HepG2 (cell line): Measurements from ENCODE around the gene RHOT1. TPM values are rescaled to one million over a fixed set of nuclear protein-coding genes. Genes with fewer than 3 reads are reported as not detected.

Source experiments
- ATAC-seq: fragments of 200-7000 bp; cut with Tn5 transposase; 3 replicates; pipeline ENCODE4 v1.9.1; 2020; ENCODE audit warnings: mild to moderate bottlenecking, moderate library complexity
- BruUV-seq: library from RNA; stranded (reverse); fragments of 400-500 nt; replicated peaks from 2 replicates; lab custom pipeline; 2021; lab: Mats Ljungman, UMichigan
- CTCF ChIA-PET: fragments of 300-600 bp; formaldehyde crosslinking; extraction: SDS; loops from one replicate; lab custom pipeline; 2021; ENCODE audit warnings: low total read pairs, inconsistent platforms, low intra/inter-chr PET ratio; lab: Yijun Ruan, JAX
- POLR2A ChIA-PET: fragments of 350-600 bp; sonication (Branson Sonifier 250); formaldehyde crosslinking; loops from one replicate; lab custom pipeline; 2020; ENCODE audit warnings: antibody characterized with exemption, inconsistent platforms; lab: Yijun Ruan, JAX
- DNase-seq: peaks from one replicate; pipeline ENCODE4 v3.0.0-alpha.2; 2015; ENCODE audit warnings: low spot score
- FAIRE-seq: peaks from 3 replicates; lab custom pipeline; 2011; peaks lifted over from hg19 to GRCh38; lab: Jason Lieb, UNC
- H2AFZ ChIP-seq: one replicate; pipeline ENCODE4 v1.6.1; 2011; ENCODE audit warnings: low read length, inconsistent platforms
- H3K27ac ChIP-seq: fragments of 300-600 bp; 3 replicates; pipeline ENCODE4 v1.8.0; 2011; ENCODE audit warnings: mixed run types, mild to moderate bottlenecking, mixed read lengths, low read length, inconsistent platforms; ENCODE audit not compliant: insufficient read depth; ENCODE audit errors: extremely low read length
- H3K27me3 ChIP-seq, 2 experiments: fragments of 200-600 bp in 1 of 2; 2 replicates in 1 of 2; 3 replicates in 1 of 2; pipeline versions ENCODE4 v1.6.0 to v1.8.0; 2011; ENCODE audit warnings: low read length in 2 of 2, mild to moderate bottlenecking in 2 of 2, moderate library complexity in 2 of 2, inconsistent platforms in 1 of 2; ENCODE audit not compliant: insufficient read depth in 2 of 2, control insufficient read depth in 1 of 2
- H3K36me3 ChIP-seq, 2 experiments: fragments of 200-600 bp in 1 of 2; replicated peaks in 1 of 2; 2 replicates in 1 of 2; 3 replicates in 1 of 2; pipeline versions ENCODE4 v1.5.1 to v1.8.0; 2011; ENCODE audit warnings: low read length in 2 of 2, inconsistent platforms in 1 of 2; ENCODE audit not compliant: insufficient read depth in 2 of 2, control insufficient read depth in 1 of 2
- H3K4me1 ChIP-seq: 2 replicates; pipeline ENCODE4 v1.5.1; 2012; ENCODE audit warnings: low read length, inconsistent platforms; ENCODE audit not compliant: insufficient read depth
- H3K4me2 ChIP-seq: 2 replicates; pipeline ENCODE4 v1.6.0; 2011; ENCODE audit warnings: low read depth, low read length, inconsistent platforms
- H3K4me3 ChIP-seq, 3 experiments: fragments of 200-600 bp in 1 of 3; sonication (generic), shearing (Covaris generic) in 1 of 3; replicated peaks in 1 of 3; 2 replicates each; pipeline ENCODE4 v1.5.1; 2011 to 2016; ENCODE audit warnings: low read length in 3 of 3, inconsistent platforms in 2 of 3, low read depth in 2 of 3, mild to moderate bottlenecking in 2 of 3, control low read depth in 1 of 3, mixed read lengths in 1 of 3; ENCODE audit not compliant: insufficient read depth in 1 of 3
- H3K79me2 ChIP-seq: one replicate; pipeline ENCODE4 v1.6.1; 2011; ENCODE audit warnings: low read length, inconsistent platforms; ENCODE audit not compliant: insufficient read depth
- H3K9ac ChIP-seq: 2 replicates; pipeline ENCODE4 v1.6.0; 2011; ENCODE audit warnings: mild to moderate bottlenecking, low read depth, low read length, inconsistent platforms; ENCODE audit not compliant: insufficient read depth
- H3K9me3 ChIP-seq: 2 replicates; pipeline ENCODE4 v1.5.1; 2012; ENCODE audit warnings: mild to moderate bottlenecking, low read length
- H4K20me1 ChIP-seq: 2 replicates; pipeline ENCODE4 v1.6.0; 2011; ENCODE audit warnings: inconsistent platforms, mild to moderate bottlenecking, low read length, moderate library complexity; ENCODE audit not compliant: insufficient read depth
- BHLHE40 ChIP-seq: IDR thresholded peaks from 2 replicates; pipeline ENCODE4 v1.6.1; 2011; ENCODE audit warnings: low read length, improper control_type of control experiment
- DR1 ChIP-seq: sonication (generic); formaldehyde crosslinking; IDR thresholded peaks from 2 replicates; pipeline ENCODE4 v1.8.0; 2021; ENCODE audit warnings: mild to moderate bottlenecking, missing genetic modification reagents, inconsistent platforms
- ELF4 ChIP-seq: sonication (generic); formaldehyde crosslinking; IDR thresholded peaks from 2 replicates; pipeline ENCODE4 v1.5.0; 2020; ENCODE audit warnings: missing genetic modification reagents, mild to moderate bottlenecking, moderate library complexity, borderline replicate concordance
- KMT2A ChIP-seq: sonication (generic); formaldehyde crosslinking; IDR thresholded peaks from 2 replicates; pipeline ENCODE4 v1.4.0; 2020; ENCODE audit warnings: missing genetic modification reagents
- MAFF ChIP-seq: IDR thresholded peaks from 2 replicates; pipeline ENCODE4 v1.6.1; 2011; ENCODE audit warnings: low read depth, low read length, improper control_type of control experiment
- MAFK ChIP-seq, 2 experiments: IDR thresholded peaks in 1 of 2; conservative IDR thresholded peaks in 1 of 2; 2 replicates each; pipeline ENCODE4 v1.6.1; 2011; ENCODE audit warnings: improper control_type of control experiment in 2 of 2, low read length in 2 of 2
- MTA1 ChIP-seq: sonication (generic); formaldehyde crosslinking; IDR thresholded peaks from 2 replicates; pipeline ENCODE4 v1.4.0; 2020; ENCODE audit warnings: missing genetic modification reagents, mild to moderate bottlenecking, borderline replicate concordance
- MYNN ChIP-seq: sonication (generic); formaldehyde crosslinking; IDR thresholded peaks from 2 replicates; pipeline ENCODE4 v1.4.0; 2020; ENCODE audit warnings: mild to moderate bottlenecking, low read depth, missing genetic modification reagents
- ZBTB33 ChIP-seq: sonication (generic); formaldehyde crosslinking; IDR thresholded peaks from 2 replicates; pipeline ENCODE4 v1.4.0; 2020; ENCODE audit warnings: missing genetic modification reagents
- ZFP36 ChIP-seq: fragments of 150-350 bp; IDR thresholded peaks from 2 replicates; pipeline ENCODE4 v1.6.1; 2018; ENCODE audit warnings: borderline replicate concordance, low read length, low read depth; ENCODE audit not compliant: partially characterized antibody
- in situ Hi-C: cut with HindIII; loops from 2 replicates; pipeline ENCODE4 v1.10.0; 2017; ENCODE audit warnings: low pct_unique_long_range_greater_than_20kb; ENCODE audit not compliant: extremely low pct_ligation_motif_present
- intact Hi-C: fragments of 100-400 bp; cut with micrococcal nuclease; formaldehyde crosslinking; loops from one replicate; pipeline ENCODE4 v1.10.0; 2022; ENCODE audit not compliant: unreplicated experiment
- polyA plus RNA-seq, 8 experiments: library from polyadenylated mRNA; depleted of rRNA in 3 of 8; stranded (reverse) in 7 of 8; unstranded in 1 of 8; fragments of >200 nt; fragmentation: Illumina TruSeq in 4 of 8; extraction: Trizol in 4 of 8; gene quantifications; 2 replicates each; pipeline versions ENCODE4 v1.2.1 to v1.2.3, GENCODE V29; 2011 to 2016; ENCODE audit warnings: low read depth in 4 of 8, missing spikeins in 1 of 8, mixed read lengths in 1 of 8; ENCODE audit not compliant: insufficient read depth in 1 of 8
- total RNA-seq, 5 experiments: library from RNA; depleted of rRNA; stranded (reverse); fragments of >200 nt; fragmentation: Illumina TruSeq; extraction: Trizol; gene quantifications; 2 replicates each; pipeline ENCODE4 v1.2.3, GENCODE V29; 2016; ENCODE audit warnings: low read depth in 1 of 5
- TF ChIP-seq, protein P1 (sequence below): fragments of 450-650 bp; IDR thresholded peaks from 2 replicates; pipeline ENCODE4 v1.6.1; 2017
- TF ChIP-seq, protein P2 (sequence below): sonication (generic); formaldehyde crosslinking; conservative IDR thresholded peaks from 2 replicates; pipeline ENCODE4 v1.4.0; 2020; ENCODE audit warnings: mild to moderate bottlenecking, missing genetic modification reagents, moderate library complexity

Gene RHOT1
- total and polyA plus RNA-seq, 2 of the 13 experiments (the other 11 are each of a cell fraction or from before 2014, with no cell fraction given) = 25.6 to 41.5 TPM

DNA sequence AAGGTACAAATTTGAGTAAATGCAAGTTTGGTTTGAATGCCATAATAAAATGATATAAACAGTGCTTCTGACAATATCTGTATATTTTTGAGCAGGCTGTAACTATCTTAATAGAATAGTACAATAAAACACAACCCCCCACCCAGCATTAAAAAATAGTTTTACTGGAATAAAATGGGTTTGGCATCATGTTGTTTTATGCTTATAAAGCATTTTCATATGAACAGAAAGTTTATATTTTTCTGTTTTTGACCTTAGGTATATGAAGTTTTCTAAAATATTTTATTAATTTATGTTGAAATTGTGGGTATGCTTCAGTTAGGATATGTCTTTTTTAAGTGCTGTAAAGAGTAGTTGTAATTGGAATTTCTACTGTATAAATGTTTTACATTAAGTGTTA lies 66.1 kb downstream of the RHOT1 start:
- Histone ChIP-seq H3K36me3 (peaks cover 2 to 21% of the 10 kb centered on the region in 2 experiments; a peak in 4 of 5 replicates), H4K20me1 (no peaks in the 10 kb centered on the region), H3K27ac (no peak overlapping the region), H3K9ac (no peak overlapping the region), H3K4me3 (no peak overlapping the region), H3K79me2 (no peaks in the 10 kb centered on the region), H3K4me1 (peaks cover 8% of the 10 kb centered on the region), H3K4me2 (no peak overlapping the region), H2AFZ (no peak overlapping the region), H3K27me3 (no peaks in the 10 kb centered on the region), H3K9me3 (no peaks in the 10 kb centered on the region)
- TF ChIP-seq BHLHE40 = no peak
- TF ChIP-seq, protein P1, sequence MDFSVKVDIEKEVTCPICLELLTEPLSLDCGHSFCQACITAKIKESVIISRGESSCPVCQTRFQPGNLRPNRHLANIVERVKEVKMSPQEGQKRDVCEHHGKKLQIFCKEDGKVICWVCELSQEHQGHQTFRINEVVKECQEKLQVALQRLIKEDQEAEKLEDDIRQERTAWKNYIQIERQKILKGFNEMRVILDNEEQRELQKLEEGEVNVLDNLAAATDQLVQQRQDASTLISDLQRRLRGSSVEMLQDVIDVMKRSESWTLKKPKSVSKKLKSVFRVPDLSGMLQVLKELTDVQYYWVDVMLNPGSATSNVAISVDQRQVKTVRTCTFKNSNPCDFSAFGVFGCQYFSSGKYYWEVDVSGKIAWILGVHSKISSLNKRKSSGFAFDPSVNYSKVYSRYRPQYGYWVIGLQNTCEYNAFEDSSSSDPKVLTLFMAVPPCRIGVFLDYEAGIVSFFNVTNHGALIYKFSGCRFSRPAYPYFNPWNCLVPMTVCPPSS = no peak
- TF ChIP-seq MAFK (conservative IDR thresholded peaks at IDR 0.05 in 1 of 2, IDR thresholded peaks at IDR 0.05 in 1 of 2; ENCODE audit: low read length in 2 of 2) = peak; percentile 9 to 52; a peak in 2 of 4 replicates
- TF ChIP-seq MAFF = peak; percentile 25; the same call in 1 of the 2 replicates
- TF ChIP-seq MTA1 (CRISPR knock-in tag) = no peak
- no peak for TF ChIP-seq ELF4 (CRISPR knock-in tag)
- ATAC-seq (no peak), FAIRE-seq (no peak), DNase-seq (no peak)
- BruUV-seq = no TSS peak
- intact Hi-C loops = loop anchor here (10.0 kb wide), 1 partner anchor 64 kb away; the partner anchor contains the start of gene RHOT1
- in situ Hi-C loops = no loop called here
- POLR2A ChIA-PET = no interaction called here
- CTCF ChIA-PET = no interaction called here

- Histone ChIP-seq H3K4me2 (no peak overlapping the region), H3K4me3 (no peak overlapping the region), H3K27ac (no peak overlapping the region), H3K27me3 (no peaks in the 10 kb centered on the region), H2AFZ (no peak overlapping the region), H3K79me2 (no peaks in the 10 kb centered on the region), H3K9me3 (no peaks in the 10 kb centered on the region), H3K36me3 (peaks cover 2 to 21% of the 10 kb centered on the region in 2 experiments; a peak in 4 of 5 replicates), H3K9ac (no peak overlapping the region), H3K4me1 (peaks cover 8% of the 10 kb centered on the region), H4K20me1 (no peaks in the 10 kb centered on the region)
- no peak for DNase-seq
- ChIA-PET CTCF (no interaction called here), POLR2A (no interaction called here)
- ATAC-seq = no peak
- no TSS peak for BruUV-seq
- intact Hi-C loops (loop anchor here (10.0 kb wide), 1 partner anchor 65 kb away; the partner anchor contains the start of gene RHOT1), in situ Hi-C loops (no loop called here)
- no peak for FAIRE-seq
- TF ChIP-seq ZBTB33 (no peak), MYNN (CRISPR knock-in tag) (no peak), DR1 (CRISPR knock-in tag) (no peak), KMT2A (CRISPR knock-in tag) (no peak), ELF4 (CRISPR knock-in tag) (no peak), ZFP36 (no peak)
- TF ChIP-seq, protein P2, sequence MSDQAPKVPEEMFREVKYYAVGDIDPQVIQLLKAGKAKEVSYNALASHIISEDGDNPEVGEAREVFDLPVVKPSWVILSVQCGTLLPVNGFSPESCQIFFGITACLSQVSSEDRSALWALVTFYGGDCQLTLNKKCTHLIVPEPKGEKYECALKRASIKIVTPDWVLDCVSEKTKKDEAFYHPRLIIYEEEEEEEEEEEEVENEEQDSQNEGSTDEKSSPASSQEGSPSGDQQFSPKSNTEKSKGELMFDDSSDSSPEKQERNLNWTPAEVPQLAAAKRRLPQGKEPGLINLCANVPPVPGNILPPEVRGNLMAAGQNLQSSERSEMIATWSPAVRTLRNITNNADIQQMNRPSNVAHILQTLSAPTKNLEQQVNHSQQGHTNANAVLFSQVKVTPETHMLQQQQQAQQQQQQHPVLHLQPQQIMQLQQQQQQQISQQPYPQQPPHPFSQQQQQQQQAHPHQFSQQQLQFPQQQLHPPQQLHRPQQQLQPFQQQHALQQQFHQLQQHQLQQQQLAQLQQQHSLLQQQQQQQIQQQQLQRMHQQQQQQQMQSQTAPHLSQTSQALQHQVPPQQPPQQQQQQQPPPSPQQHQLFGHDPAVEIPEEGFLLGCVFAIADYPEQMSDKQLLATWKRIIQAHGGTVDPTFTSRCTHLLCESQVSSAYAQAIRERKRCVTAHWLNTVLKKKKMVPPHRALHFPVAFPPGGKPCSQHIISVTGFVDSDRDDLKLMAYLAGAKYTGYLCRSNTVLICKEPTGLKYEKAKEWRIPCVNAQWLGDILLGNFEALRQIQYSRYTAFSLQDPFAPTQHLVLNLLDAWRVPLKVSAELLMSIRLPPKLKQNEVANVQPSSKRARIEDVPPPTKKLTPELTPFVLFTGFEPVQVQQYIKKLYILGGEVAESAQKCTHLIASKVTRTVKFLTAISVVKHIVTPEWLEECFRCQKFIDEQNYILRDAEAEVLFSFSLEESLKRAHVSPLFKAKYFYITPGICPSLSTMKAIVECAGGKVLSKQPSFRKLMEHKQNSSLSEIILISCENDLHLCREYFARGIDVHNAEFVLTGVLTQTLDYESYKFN (CRISPR knock-in tag) = no peak
Observed at GRCh38 chr17:32209608-32210007, 67.3 kb downstream of the RHOT1 start.
